Aorta (tissue), 5 donors: ENCODE results near the gene TMEFF2. TPM values are rescaled to one million over a fixed set of nuclear protein-coding genes. Genes with fewer than 3 reads are reported as not detected.
A peak's percentile ranks its signal among the peaks of the same experiment; 100 is the strongest.

Experiments
- ATAC-seq: fragments of 200-7000 bp; cut with Tn5 transposase; one replicate; pipeline ENCODE4 v1.9.1; 2022; ENCODE audit warnings: moderate library complexity; ENCODE audit not compliant: low FRiP score
- DNase-seq, 2 donors: peaks; one replicate each; pipeline ENCODE4 v3.0.0-alpha.2; 2020
- H3K27ac ChIP-seq, 2 donors: one replicate each; pipeline ENCODE4 v1.5.1; 2013; ENCODE audit warnings: low read length in 2 of 2, mild to moderate bottlenecking in 2 of 2, moderate library complexity in 2 of 2, control low read depth in 1 of 2, inconsistent platforms in 1 of 2, low read depth in 1 of 2
- H3K27me3 ChIP-seq, 2 donors: one replicate each; pipeline ENCODE4 v1.6.1; 2013; ENCODE audit warnings: control low read depth in 1 of 2, low read length in 1 of 2, mild to moderate bottlenecking in 1 of 2, moderate library complexity in 1 of 2; ENCODE audit not compliant: insufficient read depth in 2 of 2, control insufficient read depth in 1 of 2
- H3K36me3 ChIP-seq, 2 donors: one replicate each; pipeline ENCODE4 v1.6.1; 2013; ENCODE audit warnings: control low read depth in 1 of 2, low read length in 1 of 2, mild to moderate bottlenecking in 1 of 2; ENCODE audit not compliant: insufficient read depth in 2 of 2, control insufficient read depth in 1 of 2
- H3K4me1 ChIP-seq, 2 donors: one replicate each; pipeline ENCODE4 v1.6.1; 2013; ENCODE audit warnings: low read length in 2 of 2, control low read depth in 1 of 2, mild to moderate bottlenecking in 1 of 2, moderate library complexity in 1 of 2; ENCODE audit not compliant: insufficient read depth in 2 of 2, control insufficient read depth in 1 of 2
- H3K4me3 ChIP-seq, 2 donors: one replicate each; pipeline ENCODE4 v1.5.1; 2013; ENCODE audit warnings: low read length in 2 of 2, control low read depth in 1 of 2, mild to moderate bottlenecking in 1 of 2
- H3K9me3 ChIP-seq: one replicate; pipeline ENCODE4 v1.6.1; 2013; ENCODE audit warnings: mild to moderate bottlenecking, low read length; ENCODE audit not compliant: control insufficient read depth
- WGBS, 2 donors: extraction: QIAGEN DNeasy Blood & Tissue Kit; methylation state at CpG; one replicate each; pipeline ENCODE4 v1.1.7; 2013; 5-methylcytosine and 5-hydroxymethylcytosine counted together
- intact Hi-C, 2 donors: fragments of 100-400 bp; cut with DNase I; formaldehyde crosslinking; loops; one replicate each; pipeline versions ENCODE4 v1.14.2 to v1.15.0; 2022
- polyA plus RNA-seq, 2 donors: library from polyadenylated mRNA; stranded (reverse); fragments of 200-250 nt; gene quantifications; one replicate each; pipeline ENCODE4 v1.2.3, GENCODE V29; 2013
- total RNA-seq, 2 donors: library from RNA; stranded (reverse); fragmentation: NEBNext Ultra II Directional; extraction: Animal tissue kit (Norgen Biotek cat#: 25700); gene quantifications; one replicate each; pipeline ENCODE4 v1.2.1, GENCODE V29; 2021
- donor health status: healthy with polysubstance abuse.
- donor health status: Bipolar disorder and iron deficiency.
- donor health status: DM: no; HTN: no; CAD: no.
- donor health status: DM: no; HTN: no; CAD: no.
- donor health status: DM: yes; HTN: yes; CAD: no.

Gene TMEFF2
- total and polyA plus RNA-seq, 4 donors = 0.12 TPM; not detected in 3

GRCh38 chr2:191910518-191910917 is 284.2 kb downstream of the TMEFF2 start:
- Histone ChIP-seq H3K9me3 (no peaks in the 10 kb centered on the region), H3K27ac (no peak overlapping the region), H3K36me3 (no peaks in the 10 kb centered on the region), H3K4me3 (no peak overlapping the region), H3K27me3 (no peaks in the 10 kb centered on the region), H3K4me1 (no peaks in the 10 kb centered on the region)
- WGBS, 2 donors = 73 to 85% methylated on average over 2 of the region's 2 CpGs
- intact Hi-C loops = no loop called here
- DNase-seq = no peak
- ATAC-seq = no peak

DNA sequence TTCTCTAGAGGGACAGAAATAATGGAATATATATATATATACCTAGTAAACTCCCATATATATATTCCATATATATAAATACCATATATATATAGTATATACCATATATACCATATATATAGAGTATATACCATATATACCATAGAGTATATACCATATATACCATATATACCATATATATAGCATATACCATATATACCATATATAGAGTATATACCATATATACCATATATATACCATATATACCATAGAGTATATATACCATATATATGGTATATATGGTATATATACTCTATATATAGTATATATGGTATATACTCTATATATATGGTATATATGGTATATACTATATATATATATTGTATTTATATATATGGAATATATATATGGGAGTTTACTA is 285.9 kb downstream of the TMEFF2 start:
- no peaks in the 10 kb centered on the region for H3K4me1 ChIP-seq
- H3K27ac ChIP-seq = no peak overlapping the region
- no peaks in the 10 kb centered on the region for H3K27me3 ChIP-seq
- no peaks in the 10 kb centered on the region for H3K36me3 ChIP-seq
- DNase-seq = no peak
- intact Hi-C loops = no loop called here
- ATAC-seq = no peak
- H3K4me3 ChIP-seq = no peak overlapping the region
- H3K9me3 ChIP-seq = no peaks in the 10 kb centered on the region

DNA sequence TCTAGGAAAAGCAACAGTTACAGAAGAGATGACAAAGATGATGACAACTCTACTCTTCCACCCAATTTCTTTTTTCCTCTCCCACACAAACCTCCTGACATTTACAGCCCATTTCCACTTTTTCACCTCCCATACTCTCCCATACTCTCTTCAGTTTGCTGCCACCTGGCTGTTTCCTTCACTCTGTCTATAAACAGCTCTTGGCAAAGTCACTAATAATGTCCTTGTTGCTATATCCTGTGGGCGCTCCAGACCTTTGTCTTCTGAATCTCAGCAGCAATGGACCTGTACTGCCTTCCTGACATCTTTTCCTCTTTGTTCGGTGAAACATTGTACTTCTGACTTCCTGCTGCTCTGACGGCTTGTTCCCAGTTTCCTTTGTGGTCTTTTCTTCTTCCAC is 287.2 kb downstream of the TMEFF2 start:
- Histone ChIP-seq H3K27me3 (no peaks in the 10 kb centered on the region), H3K9me3 (no peaks in the 10 kb centered on the region), H3K4me3 (no peak overlapping the region), H3K36me3 (no peaks in the 10 kb centered on the region), H3K27ac (no peak overlapping the region), H3K4me1 (no peaks in the 10 kb centered on the region)
- intact Hi-C loops = no loop called here
- DNase-seq (no peak), ATAC-seq (no peak)
- WGBS, 2 donors = 94 to 95% methylated on average over 3 of the region's 3 CpGs

- ATAC-seq (no peak), DNase-seq (no peak)
- Histone ChIP-seq H3K4me3 (no peak overlapping the region), H3K27me3 (no peaks in the 10 kb centered on the region), H3K36me3 (no peaks in the 10 kb centered on the region), H3K4me1 (no peaks in the 10 kb centered on the region), H3K27ac (no peak overlapping the region), H3K9me3 (no peaks in the 10 kb centered on the region)
- intact Hi-C loops = no loop called here
These were observed 287.6 kb downstream of the TMEFF2 start for GRCh38 chr2:191907091-191907490.

DNA sequence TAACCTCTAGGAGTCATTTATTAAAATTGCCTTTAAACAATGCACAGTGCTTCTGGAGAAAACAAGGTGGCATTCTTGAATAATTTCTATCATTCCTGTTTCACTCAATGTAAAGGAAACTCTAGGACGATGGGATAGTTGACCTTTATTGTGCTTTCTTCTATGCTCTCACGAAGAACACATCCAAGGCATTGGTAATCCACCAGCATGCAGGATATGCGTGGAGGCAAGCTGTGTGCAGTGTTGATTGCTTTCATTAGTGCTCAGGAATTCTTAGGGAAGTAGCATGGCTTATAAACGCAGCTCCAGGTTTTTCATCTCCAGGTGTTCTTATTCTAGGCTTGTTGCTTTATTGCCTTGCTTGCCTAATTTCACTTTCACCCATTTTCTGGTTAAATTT is 289.4 kb downstream of the TMEFF2 start:
- DNase-seq (no peak), ATAC-seq (no peak)
- WGBS, 2 donors = 80 to 82% methylated on average over 4 of the region's 4 CpGs
- Histone ChIP-seq H3K4me3 (no peak overlapping the region), H3K4me1 (no peaks in the 10 kb centered on the region), H3K27ac (no peak overlapping the region), H3K27me3 (no peaks in the 10 kb centered on the region), H3K36me3 (no peaks in the 10 kb centered on the region), H3K9me3 (no peaks in the 10 kb centered on the region)
- intact Hi-C loops = no loop called here

GRCh38 chr2:191901031-191901430 is 293.7 kb downstream of the TMEFF2 start:
- Histone ChIP-seq H3K4me3 (no peak overlapping the region), H3K4me1 (no peaks in the 10 kb centered on the region), H3K27ac (no peak overlapping the region), H3K9me3 (no peaks in the 10 kb centered on the region), H3K27me3 (no peaks in the 10 kb centered on the region), H3K36me3 (no peaks in the 10 kb centered on the region)
- intact Hi-C loops = no loop called here
- DNase-seq (peak in 1 of 2 donors; percentile 59), ATAC-seq (no peak)
- WGBS, 2 donors = 98 to 100% methylated on average over 1 of the region's 1 CpG

DNA sequence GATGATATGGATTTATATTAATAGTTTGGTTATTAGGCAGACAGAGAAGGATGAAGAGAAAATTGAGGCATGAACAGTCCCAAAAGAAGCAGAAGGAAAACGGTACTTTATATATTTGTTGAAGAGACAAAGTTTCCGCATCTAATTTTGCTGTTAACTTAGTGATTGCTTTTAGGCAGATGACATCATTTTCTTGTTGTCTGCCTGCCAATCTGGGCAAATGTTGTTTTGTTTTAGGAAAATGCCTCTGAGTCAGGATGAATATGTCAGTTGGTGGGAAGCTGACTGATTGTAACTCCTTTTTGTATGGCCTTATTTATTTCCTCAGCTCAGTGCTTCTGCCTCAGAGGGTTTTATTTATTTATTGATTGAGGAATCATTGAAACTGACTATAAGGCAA is 295.3 kb downstream of the TMEFF2 start:
- intact Hi-C loops = no loop called here
- H3K27me3 ChIP-seq = no peaks in the 10 kb centered on the region
- H3K9me3 ChIP-seq = no peaks in the 10 kb centered on the region
- no peaks in the 10 kb centered on the region for H3K4me1 ChIP-seq
- no peak overlapping the region for H3K4me3 ChIP-seq
- H3K27ac ChIP-seq = no peak overlapping the region
- no peak for ATAC-seq
- DNase-seq = no peak
- WGBS, 2 donors = 3 to 10% methylated on average over 2 of the region's 2 CpGs
- H3K36me3 ChIP-seq = no peaks in the 10 kb centered on the region
